Thyroid gland (tissue), 4 donors: ENCODE data around the gene GAMT. TPM values are rescaled to one million over a fixed set of nuclear protein-coding genes. Genes with fewer than 3 reads are reported as not detected.
A peak's percentile ranks its signal among the peaks of the same experiment; 100 is the strongest.

ENCODE experiments used
- DNase-seq, 2 donors: peaks; one replicate each; pipeline ENCODE4 v3.0.0-alpha.2; 2019
- H3K27ac ChIP-seq, 3 donors: fragments of 200-600 bp; sonication (generic); 1 replicate in 2 of 3; 2 replicates in 1 of 3; pipeline ENCODE4 v1.5.1; 2016 to 2019; ENCODE audit warnings: mild to moderate bottlenecking in 1 of 3, moderate library complexity in 1 of 3
- H3K27me3 ChIP-seq: fragments of 200-600 bp; sonication (generic); one replicate; pipeline ENCODE4 v1.5.1; 2019
- H3K36me3 ChIP-seq, 2 donors: fragments of 200-600 bp; sonication (generic); one replicate each; pipeline ENCODE4 v1.5.1; 2016 to 2019
- H3K4me1 ChIP-seq, 2 donors: fragments of 200-600 bp; sonication (generic); one replicate each; pipeline ENCODE4 v1.5.1; 2017 to 2019
- H3K4me3 ChIP-seq, 3 donors: fragments of 200-600 bp; sonication (generic); replicated peaks in 1 of 3; 1 replicate in 2 of 3; 2 replicates in 1 of 3; pipeline ENCODE4 v1.5.1; 2016; ENCODE audit warnings: mild to moderate bottlenecking in 1 of 3
- H3K9me3 ChIP-seq: fragments of 200-600 bp; sonication (generic); one replicate; pipeline ENCODE4 v1.5.1; 2017
- CTCF ChIP-seq, 6 experiments: fragments of 200-600 bp in 3 of 6; fragments of 450-650 bp in 3 of 6; sonication (generic) in 3 of 6; IDR thresholded peaks; one replicate each; pipeline ENCODE4 v1.5.1; 2016 to 2019; ENCODE audit warnings: antibody characterized with exemption in 6 of 6, mild to moderate bottlenecking in 2 of 6, inconsistent platforms in 1 of 6, moderate library complexity in 1 of 6
- POLR2A ChIP-seq, 2 donors: fragments of 450-650 bp; IDR thresholded peaks; one replicate each; pipeline ENCODE4 v1.6.1; 2017; ENCODE audit warnings: antibody characterized with exemption in 2 of 2, mild to moderate bottlenecking in 2 of 2, moderate library complexity in 1 of 2
- WGBS, 2 donors: methylation state at CpG; one replicate each; pipeline ENCODE4 v1.1.5; 2017; 5-methylcytosine and 5-hydroxymethylcytosine counted together
- intact Hi-C: fragments of 100-400 bp; cut with DNase I; formaldehyde crosslinking; loops from one replicate; pipeline ENCODE4 v1.15.1; 2023
- total RNA-seq, 4 donors: library from RNA; depleted of rRNA; stranded (reverse); fragments of >200 nt; gene quantifications; one replicate each; pipeline ENCODE4 v1.2.3, GENCODE V29; 2016

The GAMT gene
- total RNA-seq, 4 donors from 2014 or later, result 22.2 to 39.5 (median 29.1) TPM

- 95 to 98% methylated on average over 16 to 28 of the region's 43 CpGs for WGBS, 2 donors
- TF ChIP-seq CTCF (IDR thresholded peaks at IDR 0.05), result no peak
- no peak for TF ChIP-seq POLR2A (IDR thresholded peaks at IDR 0.05)
- DNase-seq, result no peak
- H3K27me3 ChIP-seq, result no peaks in the 10 kb centered on the region
- intact Hi-C loops, result no loop called here
- no peak overlapping the region for H3K4me3 ChIP-seq
- H3K36me3 ChIP-seq, result peaks cover 0 to 18% of the 10 kb centered on the region in 2 donors
- no peaks in the 10 kb centered on the region for H3K4me1 ChIP-seq
- no peak overlapping the region for H3K27ac ChIP-seq
- H3K9me3 ChIP-seq, result no peaks in the 10 kb centered on the region
These were observed 24.0 kb downstream of the GAMT start for GRCh38 chr19:1377176-1377964.

- Histone ChIP-seq H3K9me3 (no peaks in the 10 kb centered on the region), H3K27me3 (no peaks in the 10 kb centered on the region), H3K4me1 (no peaks in the 10 kb centered on the region), H3K27ac (no peak overlapping the region), H3K36me3 (peaks cover under 1 to 24% of the 10 kb centered on the region in 2 donors), H3K4me3 (no peak overlapping the region)
- 95 to 96% methylated on average over 17 of the region's 17 CpGs for WGBS, 2 donors
- TF ChIP-seq CTCF (IDR thresholded peaks at IDR 0.05), result no peak
- TF ChIP-seq POLR2A (IDR thresholded peaks at IDR 0.05), result no peak
- intact Hi-C loops, result no loop called here
- DNase-seq, result no peak
These were observed 24.9 kb downstream of the GAMT start for GRCh38 chr19:1376415-1376805.

- H3K9me3 ChIP-seq, result no peaks in the 10 kb centered on the region
- no peak for DNase-seq
- H3K27me3 ChIP-seq, result no peaks in the 10 kb centered on the region
- TF ChIP-seq POLR2A (IDR thresholded peaks at IDR 0.05) (no peak), CTCF (IDR thresholded peaks at IDR 0.05) (no peak)
- H3K27ac ChIP-seq, result peak overlapping the region in 1 of 3 donors; percentile 23
- peaks cover 16 to 42% of the 10 kb centered on the region in 2 donors for H3K36me3 ChIP-seq
- no peak overlapping the region for H3K4me3 ChIP-seq
- no peaks in the 10 kb centered on the region for H3K4me1 ChIP-seq
- 82 to 95% methylated on average over 11 of the region's 12 CpGs for WGBS, 2 donors
- intact Hi-C loops, result no loop called here
These were observed 27.1 kb downstream of the GAMT start for GRCh38 chr19:1374250-1374577.

GRCh38 chr19:1373534-1374249 is 27.6 kb downstream of the GAMT start:
- H3K4me3 ChIP-seq, result no peak overlapping the region
- H3K27ac ChIP-seq, result peak overlapping the region in 1 of 3 donors; percentile 23
- peaks cover 16 to 45% of the 10 kb centered on the region in 2 donors for H3K36me3 ChIP-seq
- no peaks in the 10 kb centered on the region for H3K4me1 ChIP-seq
- DNase-seq, result peak; percentile 51 to 55
- no peaks in the 10 kb centered on the region for H3K27me3 ChIP-seq
- 66 to 72% methylated on average over 17 to 21 of the region's 22 CpGs for WGBS, 2 donors
- intact Hi-C loops, result no loop called here
- TF ChIP-seq POLR2A (IDR thresholded peaks at IDR 0.05) (no peak), CTCF (IDR thresholded peaks at IDR 0.05) (no peak)
- no peaks in the 10 kb centered on the region for H3K9me3 ChIP-seq

- 81% methylated on average over 16 to 20 of the region's 20 CpGs for WGBS, 2 donors
- H3K4me1 ChIP-seq, result no peaks in the 10 kb centered on the region
- no peak for DNase-seq
- intact Hi-C loops, result no loop called here
- H3K36me3 ChIP-seq, result peaks cover 17 to 45% of the 10 kb centered on the region in 2 donors
- no peak overlapping the region for H3K4me3 ChIP-seq
- no peak for TF ChIP-seq CTCF (IDR thresholded peaks at IDR 0.05)
- no peak for TF ChIP-seq POLR2A (IDR thresholded peaks at IDR 0.05)
- H3K27ac ChIP-seq, result peak overlapping the region in 1 of 3 donors; percentile 23
- no peaks in the 10 kb centered on the region for H3K27me3 ChIP-seq
- H3K9me3 ChIP-seq, result no peaks in the 10 kb centered on the region
These were observed 28.3 kb downstream of the GAMT start for GRCh38 chr19:1373042-1373533.
